Measurements from ENCODE around the gene KREMEN2.

KREMEN2 gene

GRCh38 chr16:2976201-2976600, 12.1 kb downstream of the KREMEN2 start:
- TF ChIP-seq CTCF (IDR thresholded peaks at IDR 0.05) = no peak
- Histone ChIP-seq H3K4me1 (peaks cover under 1% of the 10 kb centered on the region), H2AFZ (no peak overlapping the region), H3K27ac (no peak overlapping the region), H3K9ac (no peak overlapping the region), H3K4me3 (ENCODE audit: low read depth, low read length) (no peak overlapping the region), H3K79me2 (no peaks in the 10 kb centered on the region), H3K9me3 (ENCODE audit: control insufficient read depth, low read length) (no peaks in the 10 kb centered on the region), H3K36me3 (ENCODE audit: control insufficient read depth, insufficient read depth, low read length) (no peaks in the 10 kb centered on the region), H3K4me2 (ENCODE audit: low read length) (no peak overlapping the region), H3K27me3 (ENCODE audit: control insufficient read depth, insufficient read depth, low read length) (no peaks in the 10 kb centered on the region)

GRCh38 chr16:2976673-2977072, 12.6 kb downstream of the KREMEN2 start:
- Histone ChIP-seq H3K4me1 (no peaks in the 10 kb centered on the region), H3K9ac (no peak overlapping the region), H3K27me3 (ENCODE audit: control insufficient read depth, insufficient read depth, low read length) (no peaks in the 10 kb centered on the region), H3K4me3 (ENCODE audit: low read depth, low read length) (no peak overlapping the region), H2AFZ (no peak overlapping the region), H3K27ac (no peak overlapping the region), H3K4me2 (ENCODE audit: low read length) (no peak overlapping the region), H3K9me3 (ENCODE audit: control insufficient read depth, low read length) (no peaks in the 10 kb centered on the region), H3K79me2 (no peaks in the 10 kb centered on the region), H3K36me3 (ENCODE audit: control insufficient read depth, insufficient read depth, low read length) (no peaks in the 10 kb centered on the region)
- no peak for TF ChIP-seq CTCF (IDR thresholded peaks at IDR 0.05)

GRCh38 chr16:2977440-2977839, 13.4 kb downstream of the KREMEN2 start:
- Histone ChIP-seq H3K4me1 (no peaks in the 10 kb centered on the region), H3K27me3 (ENCODE audit: control insufficient read depth, insufficient read depth, low read length) (no peaks in the 10 kb centered on the region), H3K4me2 (ENCODE audit: low read length) (no peak overlapping the region), H3K79me2 (no peaks in the 10 kb centered on the region), H2AFZ (no peak overlapping the region), H3K4me3 (ENCODE audit: low read depth, low read length) (no peak overlapping the region), H3K9me3 (ENCODE audit: control insufficient read depth, low read length) (no peaks in the 10 kb centered on the region), H3K36me3 (ENCODE audit: control insufficient read depth, insufficient read depth, low read length) (no peaks in the 10 kb centered on the region), H3K27ac (no peak overlapping the region), H3K9ac (no peak overlapping the region)
- TF ChIP-seq CTCF (IDR thresholded peaks at IDR 0.05) = no peak

- no peak overlapping the region for H3K9ac ChIP-seq
These were observed 15.7 kb downstream of the KREMEN2 start for GRCh38 chr16:2979669-2980226.

More at GRCh38 chr16:2979669-2980226, 15.7 kb downstream of the KREMEN2 start:
- H3K36me3 ChIP-seq (ENCODE audit: control insufficient read depth, insufficient read depth, low read length) = no peaks in the 10 kb centered on the region
- no peak for TF ChIP-seq CTCF (IDR thresholded peaks at IDR 0.05)
- H3K4me3 ChIP-seq (ENCODE audit: low read depth, low read length) = peak overlapping the region; percentile 86
- H3K9me3 ChIP-seq (ENCODE audit: control insufficient read depth, low read length) = no peaks in the 10 kb centered on the region
- peak overlapping the region; percentile 99 for H3K4me2 ChIP-seq (ENCODE audit: low read length)
- H3K79me2 ChIP-seq = no peaks in the 10 kb centered on the region
- peak overlapping the region; percentile 100 for H2AFZ ChIP-seq
- no peak overlapping the region for H3K27ac ChIP-seq
- H3K27me3 ChIP-seq (ENCODE audit: control insufficient read depth, insufficient read depth, low read length) = no peaks in the 10 kb centered on the region
- H3K4me1 ChIP-seq = peaks cover 3% of the 10 kb centered on the region
